T-helper 2 cell treated with Interferon-gamma antibody and Interleukin-4, amounts not matched to agents 5 μg/mL and 100 μg/mL, for 36 hours (primary cell): ENCODE results near the gene FAM81B.
"Not testable (repeated sequence)": the region's sequence is repeated elsewhere in the genome, so short reads cannot be mapped to it uniquely, and the experiment has no call there.

Experiments used
- DNase-seq: peaks from one replicate; pipeline ENCODE4 v3.0.0; 2021; ENCODE audit warnings: low spot score
- H3K27ac Mint-ChIP-seq: one replicate; pipeline ENCODE4 v1.8.0; 2021; ENCODE audit warnings: mild to moderate bottlenecking, mixed read lengths
- H3K27me3 Mint-ChIP-seq: one replicate; pipeline ENCODE4 v1.8.0; 2021; ENCODE audit warnings: low read depth, mixed read lengths
- H3K36me3 Mint-ChIP-seq: one replicate; pipeline ENCODE4 v1.8.0; 2021; ENCODE audit warnings: low read depth, mixed read lengths
- H3K4me1 Mint-ChIP-seq: one replicate; pipeline ENCODE4 v1.8.0; 2021; ENCODE audit warnings: low read depth, mixed read lengths
- H3K4me3 Mint-ChIP-seq: one replicate; pipeline ENCODE4 v1.8.0; 2022; ENCODE audit warnings: mild to moderate bottlenecking, moderate library complexity, mixed read lengths
- H3K9me3 Mint-ChIP-seq: one replicate; pipeline ENCODE4 v1.8.0; 2021; ENCODE audit warnings: mixed read lengths

Gene FAM81B

DNA sequence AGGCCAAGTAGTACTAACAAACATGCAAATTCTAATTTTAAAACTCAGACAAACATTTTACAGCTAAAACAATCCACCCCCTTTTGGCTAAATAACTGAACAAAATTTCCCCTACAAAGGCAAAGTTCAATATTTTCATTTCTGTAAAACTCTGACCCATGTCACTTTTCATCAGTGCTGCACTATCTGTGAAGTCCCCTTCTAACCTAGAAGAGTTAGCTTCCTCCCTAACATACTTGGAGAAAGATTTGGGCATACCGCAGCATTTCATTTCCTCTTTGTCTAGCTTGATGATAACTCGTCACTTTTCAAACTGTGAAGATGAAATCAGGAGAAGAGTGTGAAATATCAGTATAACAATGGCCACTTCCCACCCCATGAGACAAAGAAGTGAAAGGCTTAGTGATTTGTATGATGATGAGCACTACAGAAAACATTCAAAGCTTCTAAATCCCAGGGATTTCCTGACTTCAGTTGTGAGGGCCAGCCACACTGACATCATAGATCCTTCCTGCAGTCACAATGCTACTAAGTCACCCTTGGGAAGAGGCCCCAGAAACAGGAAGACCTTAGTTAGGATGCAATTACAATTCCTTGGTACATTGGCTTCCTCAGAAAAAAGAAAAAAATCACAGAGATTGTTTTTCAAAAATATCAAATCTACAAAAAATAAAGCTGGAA, at the start of gene FAM81B:
Gene FAM81B, plus strand, starts transcription at position 555 of the 681 bp plus-strand sequence. Its CDS starts 24 bp downstream, at position 579.
- H3K9me3 Mint-ChIP-seq, result no peaks in the 10 kb centered on the region
- H3K4me3 Mint-ChIP-seq, result no peak within 1 kb of the TSS
- no peaks in the 10 kb centered on the region for H3K36me3 Mint-ChIP-seq
- H3K4me1 Mint-ChIP-seq, result no peaks in the 10 kb centered on the region
- DNase-seq, result no peak
- peaks cover 5% of the 10 kb centered on the region for H3K27me3 Mint-ChIP-seq
- no peak within 1 kb of the TSS for H3K27ac Mint-ChIP-seq

DNA sequence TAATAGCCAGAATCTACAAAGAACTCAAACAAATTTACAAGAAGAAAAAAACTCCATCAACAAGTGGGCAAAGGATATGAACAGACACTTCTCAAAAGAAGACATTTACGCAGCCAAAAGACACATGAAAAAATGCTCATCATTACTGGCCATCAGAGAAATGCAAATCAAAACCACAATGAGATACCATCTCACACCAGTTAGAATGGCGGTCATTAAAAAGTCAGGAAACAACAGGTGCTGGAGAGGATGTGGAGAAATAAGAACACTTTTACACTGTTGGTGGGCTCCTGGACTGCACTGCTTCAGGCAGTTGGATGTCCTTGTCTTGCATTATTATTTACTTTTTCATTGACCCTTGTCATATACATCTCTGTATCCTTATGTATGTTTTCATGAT, 49.7 kb upstream of the FAM81B start:
- not testable (repeated sequence) for H3K4me3 Mint-ChIP-seq, H3K9me3 Mint-ChIP-seq, H3K27ac Mint-ChIP-seq, H3K27me3 Mint-ChIP-seq, DNase-seq, H3K36me3 Mint-ChIP-seq, H3K4me1 Mint-ChIP-seq

DNA sequence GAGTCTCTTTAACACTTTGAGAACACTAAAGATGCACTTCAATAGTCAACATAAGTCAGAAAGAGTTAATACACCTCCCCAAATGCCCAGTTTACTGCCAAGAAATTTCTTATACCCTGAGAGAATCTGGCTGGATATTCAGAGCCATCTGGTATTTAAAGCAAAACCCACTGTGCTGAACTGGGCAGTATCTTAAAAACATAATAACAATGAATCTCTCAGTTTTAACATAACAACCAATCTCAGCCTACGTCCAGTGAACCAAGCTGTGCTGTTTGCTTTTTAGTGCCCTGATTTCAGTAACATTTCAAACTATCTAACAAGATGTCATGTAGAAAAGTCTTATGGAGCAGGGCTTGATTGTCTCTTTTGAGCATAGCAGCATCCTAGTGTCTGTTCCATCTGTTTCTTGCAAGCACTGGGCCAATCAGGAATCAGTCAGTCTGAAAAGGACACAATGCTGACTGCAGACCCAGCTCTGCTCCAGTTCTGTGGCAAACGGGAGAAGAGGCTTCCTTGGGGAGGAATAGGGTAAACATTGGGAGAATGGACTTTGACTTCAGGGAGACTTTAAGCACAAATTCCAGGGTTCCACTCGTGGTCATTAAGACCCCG, 43.6 kb upstream of the FAM81B start:
- Mint-ChIP-seq H3K27me3 (no peaks in the 10 kb centered on the region), H3K4me1 (no peaks in the 10 kb centered on the region), H3K27ac (no peak overlapping the region), H3K4me3 (no peak overlapping the region), H3K9me3 (no peaks in the 10 kb centered on the region), H3K36me3 (no peaks in the 10 kb centered on the region)
- no peak for DNase-seq

DNA sequence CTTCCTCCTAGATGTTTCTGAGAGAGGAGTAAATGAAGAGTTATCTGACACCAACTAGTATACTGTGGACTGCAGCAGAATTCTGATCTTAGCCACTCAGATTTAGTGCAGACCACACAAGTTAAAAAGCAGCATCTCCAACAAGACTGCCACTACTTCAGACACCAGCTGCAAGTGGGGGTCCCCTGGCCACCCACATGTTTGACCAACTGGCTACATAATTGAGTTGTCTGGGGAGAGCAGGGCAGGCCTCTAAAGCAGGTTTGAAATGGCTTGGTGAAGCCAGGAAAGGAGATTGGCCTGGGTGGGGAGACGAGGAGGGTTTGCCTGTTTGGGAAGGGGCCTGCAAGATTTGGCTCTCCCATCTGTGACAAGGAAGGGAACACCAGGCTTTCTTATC, 40.5 kb upstream of the FAM81B start:
- H3K4me3 Mint-ChIP-seq, result no peak overlapping the region

DNA sequence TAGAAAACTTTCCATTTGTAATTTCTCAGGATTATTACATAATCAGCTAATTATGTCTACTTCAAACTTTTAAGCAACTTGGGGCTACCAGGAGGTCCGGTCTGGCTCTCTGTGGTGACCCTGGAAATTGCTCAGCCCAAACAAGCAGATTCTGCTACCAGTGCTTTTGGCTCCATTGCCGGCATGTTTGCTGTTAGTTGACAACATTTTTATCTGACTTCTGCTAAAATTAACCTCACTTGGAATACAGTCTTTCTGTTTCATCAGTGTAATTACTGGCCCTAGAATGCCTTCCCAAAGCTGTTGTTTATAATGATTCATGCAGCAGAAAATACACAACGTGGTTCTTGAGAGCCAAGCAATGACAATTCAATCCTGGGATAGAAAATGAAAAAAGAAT, 38.5 kb upstream of the FAM81B start:
- no peak for DNase-seq
- H3K9me3 Mint-ChIP-seq, result no peaks in the 10 kb centered on the region
- H3K36me3 Mint-ChIP-seq, result no peaks in the 10 kb centered on the region
- H3K4me1 Mint-ChIP-seq, result no peaks in the 10 kb centered on the region
- H3K27me3 Mint-ChIP-seq, result no peaks in the 10 kb centered on the region
- H3K4me3 Mint-ChIP-seq, result no peak overlapping the region
- no peak overlapping the region for H3K27ac Mint-ChIP-seq

More for the DNA sequence above, 40.5 kb upstream of the FAM81B start:
- no peaks in the 10 kb centered on the region for H3K36me3 Mint-ChIP-seq
- no peaks in the 10 kb centered on the region for H3K9me3 Mint-ChIP-seq
- no peaks in the 10 kb centered on the region for H3K4me1 Mint-ChIP-seq
- no peak overlapping the region for H3K27ac Mint-ChIP-seq
- no peaks in the 10 kb centered on the region for H3K27me3 Mint-ChIP-seq
- no peak for DNase-seq

GRCh38 chr5:95358320-95358719, 32.8 kb upstream of the FAM81B start:
- H3K4me3 Mint-ChIP-seq, result no peak overlapping the region
- H3K36me3 Mint-ChIP-seq, result no peaks in the 10 kb centered on the region
- no peaks in the 10 kb centered on the region for H3K9me3 Mint-ChIP-seq
- no peak for DNase-seq
- H3K27ac Mint-ChIP-seq, result no peak overlapping the region
- no peaks in the 10 kb centered on the region for H3K27me3 Mint-ChIP-seq
- H3K4me1 Mint-ChIP-seq, result no peaks in the 10 kb centered on the region

GRCh38 chr5:95358848-95359247, 32.3 kb upstream of the FAM81B start:
- Mint-ChIP-seq H3K36me3 (no peaks in the 10 kb centered on the region), H3K4me3 (no peak overlapping the region), H3K9me3 (no peaks in the 10 kb centered on the region), H3K27me3 (no peaks in the 10 kb centered on the region), H3K27ac (no peak overlapping the region), H3K4me1 (no peaks in the 10 kb centered on the region)
- DNase-seq, result no peak

GRCh38 chr5:95360667-95361066, 30.5 kb upstream of the FAM81B start:
- H3K27me3 Mint-ChIP-seq, H3K9me3 Mint-ChIP-seq, H3K4me1 Mint-ChIP-seq, H3K4me3 Mint-ChIP-seq, DNase-seq, H3K27ac Mint-ChIP-seq, H3K36me3 Mint-ChIP-seq: not testable (repeated sequence)

DNA sequence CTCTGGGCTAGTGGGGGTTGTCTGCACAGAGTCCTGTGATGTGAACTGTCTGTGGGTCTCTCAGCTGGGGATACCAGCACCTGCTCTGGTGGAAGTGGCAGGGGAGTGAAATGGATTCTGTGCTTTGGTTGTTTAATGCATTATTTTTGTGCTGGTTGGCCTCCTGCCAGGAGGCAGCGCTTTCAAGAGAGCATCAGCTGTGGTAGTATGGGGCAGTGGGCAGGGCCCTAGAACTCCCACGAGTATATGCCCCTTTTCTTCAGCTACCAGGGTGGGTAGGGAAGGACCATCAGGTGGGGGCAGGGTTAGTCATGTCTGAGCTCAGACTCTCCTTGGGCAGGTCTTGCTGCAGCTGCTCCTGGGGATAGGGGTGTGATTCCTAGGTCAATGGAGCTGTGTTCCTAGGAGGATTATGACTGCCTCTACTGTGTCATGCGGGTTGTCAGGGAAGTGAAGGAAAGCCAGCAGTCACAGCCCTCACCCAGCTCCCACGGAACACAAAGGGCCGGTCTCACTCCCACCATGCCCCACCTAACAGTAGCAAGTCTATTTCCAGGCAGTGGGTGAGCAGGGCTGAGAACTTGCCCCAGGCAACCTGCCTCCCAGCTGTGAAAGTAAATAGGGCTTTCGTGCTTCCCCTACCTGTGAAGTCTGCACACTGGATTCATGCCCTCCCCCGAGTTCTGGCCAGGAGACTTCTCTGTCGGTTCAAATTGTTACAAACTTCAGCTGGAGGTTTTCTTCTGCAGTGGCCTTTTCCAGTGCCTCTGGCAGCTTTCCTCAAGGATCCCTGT, 25.7 kb upstream of the FAM81B start:
- H3K4me1 Mint-ChIP-seq, result no peaks in the 10 kb centered on the region
- no peak for DNase-seq
- H3K36me3 Mint-ChIP-seq, result no peaks in the 10 kb centered on the region
- no peaks in the 10 kb centered on the region for H3K27me3 Mint-ChIP-seq
- no peak overlapping the region for H3K4me3 Mint-ChIP-seq
- no peaks in the 10 kb centered on the region for H3K9me3 Mint-ChIP-seq
- no peak overlapping the region for H3K27ac Mint-ChIP-seq

GRCh38 chr5:95369782-95370181, 21.4 kb upstream of the FAM81B start:
- H3K27me3 Mint-ChIP-seq, result no peaks in the 10 kb centered on the region
- no peak for DNase-seq
- H3K4me1 Mint-ChIP-seq, result no peaks in the 10 kb centered on the region
- H3K36me3 Mint-ChIP-seq, result no peaks in the 10 kb centered on the region
- no peak overlapping the region for H3K4me3 Mint-ChIP-seq
- no peak overlapping the region for H3K27ac Mint-ChIP-seq
- H3K9me3 Mint-ChIP-seq, result no peaks in the 10 kb centered on the region

DNA sequence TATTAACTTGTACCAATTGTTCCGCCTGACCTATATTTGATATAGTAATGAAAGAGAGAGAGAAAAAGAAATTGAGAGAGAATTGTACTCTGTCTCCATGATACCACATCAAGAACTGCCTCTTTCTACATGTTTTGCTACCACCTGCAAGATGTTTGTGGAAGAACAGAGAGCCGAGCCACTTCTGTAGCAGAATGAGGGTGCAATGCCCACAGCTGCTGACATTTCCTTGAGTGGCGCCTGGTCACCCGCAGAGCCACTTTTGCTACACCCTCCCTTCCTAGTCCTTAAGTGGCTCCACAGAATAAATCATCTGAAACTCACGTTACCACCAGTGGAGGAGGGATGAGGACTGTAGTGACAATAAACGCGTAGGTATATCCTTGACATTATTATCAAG, 17.1 kb upstream of the FAM81B start:
- no peaks in the 10 kb centered on the region for H3K4me1 Mint-ChIP-seq
- no peaks in the 10 kb centered on the region for H3K36me3 Mint-ChIP-seq
- H3K27me3 Mint-ChIP-seq, result no peaks in the 10 kb centered on the region
- no peak overlapping the region for H3K4me3 Mint-ChIP-seq
- no peak overlapping the region for H3K27ac Mint-ChIP-seq
- no peak for DNase-seq
- no peaks in the 10 kb centered on the region for H3K9me3 Mint-ChIP-seq

- no peak for DNase-seq
- H3K27me3 Mint-ChIP-seq, result no peaks in the 10 kb centered on the region
- peaks cover 7% of the 10 kb centered on the region for H3K4me1 Mint-ChIP-seq
These were observed 15.6 kb upstream of the FAM81B start for GRCh38 chr5:95375591-95375990.

DNA sequence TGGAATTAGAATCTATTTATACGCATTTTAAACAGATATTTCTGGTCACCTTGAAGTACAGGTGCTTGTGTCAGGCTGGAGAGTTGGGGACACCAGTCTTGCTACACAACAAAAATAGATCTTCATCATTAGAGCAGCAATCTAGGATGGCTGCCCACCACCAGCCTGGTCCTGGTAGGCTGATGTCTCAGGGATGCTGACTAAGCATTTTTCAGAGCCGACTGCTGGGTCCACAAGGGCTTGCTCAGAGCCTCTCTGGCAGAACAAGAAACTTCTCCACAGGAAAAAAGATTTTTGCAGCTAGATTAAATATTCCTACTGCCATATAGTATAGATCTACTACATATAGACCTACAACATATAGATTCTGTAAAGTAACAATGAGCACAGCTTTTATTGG, 12.0 kb upstream of the FAM81B start:
- no peak for DNase-seq
- peaks cover 7% of the 10 kb centered on the region for H3K4me1 Mint-ChIP-seq
- no peaks in the 10 kb centered on the region for H3K27me3 Mint-ChIP-seq
- H3K4me3 Mint-ChIP-seq, result no peak overlapping the region
- H3K36me3 Mint-ChIP-seq, result no peaks in the 10 kb centered on the region
- H3K9me3 Mint-ChIP-seq, result peaks cover 6% of the 10 kb centered on the region
- H3K27ac Mint-ChIP-seq, result no peak overlapping the region

More at GRCh38 chr5:95375591-95375990, 15.6 kb upstream of the FAM81B start:
- no peaks in the 10 kb centered on the region for H3K36me3 Mint-ChIP-seq
- no peak overlapping the region for H3K4me3 Mint-ChIP-seq
- H3K9me3 Mint-ChIP-seq, result peaks cover 6% of the 10 kb centered on the region
- no peak overlapping the region for H3K27ac Mint-ChIP-seq

GRCh38 chr5:95380103-95380628, 11.0 kb upstream of the FAM81B start:
- H3K9me3 Mint-ChIP-seq, result peaks cover 6% of the 10 kb centered on the region
- DNase-seq, result no peak
- H3K36me3 Mint-ChIP-seq, result no peaks in the 10 kb centered on the region
- no peak overlapping the region for H3K4me3 Mint-ChIP-seq
- no peaks in the 10 kb centered on the region for H3K27me3 Mint-ChIP-seq
- peaks cover 7% of the 10 kb centered on the region for H3K4me1 Mint-ChIP-seq
- no peak overlapping the region for H3K27ac Mint-ChIP-seq
